Panc1 (cell line): ENCODE results near the gene UBR2. TPM values are rescaled to one million over a fixed set of nuclear protein-coding genes. Genes with fewer than 3 reads are reported as not detected.

Experiments used
- ATAC-seq: fragments of 200-7000 bp; cut with Tn5 transposase; 2 replicates; pipeline ENCODE4 v1.9.1; 2020; ENCODE audit warnings: mild to moderate bottlenecking, moderate library complexity
- BruUV-seq: library from RNA; stranded (reverse); fragments of 400-500 nt; replicated peaks from 2 replicates; lab custom pipeline; 2021; lab: Mats Ljungman, UMichigan
- CTCF ChIA-PET: fragments of 300-600 bp; sonication (Branson Sonifier 250); formaldehyde crosslinking; loops from one replicate; lab custom pipeline; 2022; ENCODE audit warnings: antibody characterized with exemption; lab: Charles Lee
- POLR2A ChIA-PET: fragments of 300-600 bp; sonication (Branson Sonifier 250); formaldehyde crosslinking; loops from one replicate; lab custom pipeline; 2022; ENCODE audit warnings: antibody characterized with exemption; lab: Charles Lee
- DNase-seq: peaks from one replicate; pipeline ENCODE4 v3.0.0-alpha.2; 2010; ENCODE audit warnings: low read depth, low spot score
- H3K27ac ChIP-seq: 2 replicates; pipeline ENCODE4 v1.5.1; 2011; ENCODE audit warnings: mild to moderate bottlenecking, low read length, inconsistent platforms
- H3K27me3 ChIP-seq: fragments of 200-500 bp; sonication (Bioruptor generic); 2 replicates; pipeline ENCODE4 v1.6.0; 2014; ENCODE audit warnings: low read length, inconsistent platforms; ENCODE audit not compliant: control insufficient read depth, insufficient read depth
- H3K36me3 ChIP-seq: fragments of 200-500 bp; sonication (Bioruptor generic); 2 replicates; pipeline ENCODE4 v1.5.1; 2014; ENCODE audit warnings: inconsistent platforms, mild to moderate bottlenecking, low read length, moderate library complexity; ENCODE audit not compliant: control insufficient read depth, insufficient read depth
- H3K4me1 ChIP-seq: 2 replicates; pipeline ENCODE4 v1.5.1; 2011; ENCODE audit warnings: inconsistent platforms, mild to moderate bottlenecking, low read length, moderate library complexity; ENCODE audit not compliant: control insufficient read depth, insufficient read depth
- H3K4me3 ChIP-seq, 2 experiments: 2 replicates each; pipeline ENCODE4 v1.5.1; 2011 to 2012; ENCODE audit warnings: low read depth in 2 of 2, low read length in 2 of 2, mild to moderate bottlenecking in 2 of 2, inconsistent platforms in 1 of 2, moderate library complexity in 1 of 2
- H3K9me3 ChIP-seq: fragments of 200-500 bp; sonication (Bioruptor generic); 2 replicates; pipeline ENCODE4 v1.5.1; 2014; ENCODE audit warnings: low read depth, mild to moderate bottlenecking, inconsistent platforms, low read length, moderate library complexity; ENCODE audit not compliant: control insufficient read depth, insufficient read depth
- POLR2AphosphoS5 ChIP-seq: IDR thresholded peaks from 2 replicates; pipeline ENCODE4 v1.6.1; 2012; ENCODE audit warnings: mild to moderate bottlenecking, low read depth, low read length, moderate library complexity
- SIN3A ChIP-seq: IDR thresholded peaks from 2 replicates; pipeline ENCODE4 v1.6.1; 2012; ENCODE audit warnings: low read depth, mild to moderate bottlenecking, low read length, moderate library complexity, borderline replicate concordance; ENCODE audit not compliant: insufficient read depth
- TCF7L2 ChIP-seq: IDR thresholded peaks from 2 replicates; pipeline ENCODE4 v1.6.1; 2011; ENCODE audit warnings: mild to moderate bottlenecking, low read depth, low read length, inconsistent platforms
- in situ Hi-C: cut with HindIII; loops from 2 replicates; pipeline ENCODE4 v1.10.0; 2016; ENCODE audit warnings: low sequenced_read_pairs, low pct_unique_long_range_greater_than_20kb
- intact Hi-C: fragments of 100-400 bp; cut with micrococcal nuclease; formaldehyde crosslinking; loops from one replicate; pipeline ENCODE4 v1.10.0; 2022; ENCODE audit not compliant: unreplicated experiment
- total RNA-seq: library from RNA; stranded (reverse); gene quantifications from one replicate; pipeline ENCODE4 v1.2.1, GENCODE V29; 2021; ENCODE audit not compliant: unreplicated experiment
- TF ChIP-seq, protein P1 (sequence below), 2 experiments: IDR thresholded peaks; 2 replicates each; pipeline ENCODE4 v1.6.1; 2011 to 2012; ENCODE audit warnings: low read depth in 2 of 2, control low read depth in 1 of 2, low read length in 1 of 2, mild to moderate bottlenecking in 1 of 2, moderate library complexity in 1 of 2; ENCODE audit not compliant: insufficient read depth in 1 of 2
- TF ChIP-seq, protein P2 (sequence below): fragments of 450-650 bp; IDR thresholded peaks from 2 replicates; pipeline ENCODE4 v1.5.1; 2017; ENCODE audit warnings: mild to moderate bottlenecking

Gene UBR2
- total RNA-seq, 1 experiment from 2014 or later: 19.1 TPM

DNA sequence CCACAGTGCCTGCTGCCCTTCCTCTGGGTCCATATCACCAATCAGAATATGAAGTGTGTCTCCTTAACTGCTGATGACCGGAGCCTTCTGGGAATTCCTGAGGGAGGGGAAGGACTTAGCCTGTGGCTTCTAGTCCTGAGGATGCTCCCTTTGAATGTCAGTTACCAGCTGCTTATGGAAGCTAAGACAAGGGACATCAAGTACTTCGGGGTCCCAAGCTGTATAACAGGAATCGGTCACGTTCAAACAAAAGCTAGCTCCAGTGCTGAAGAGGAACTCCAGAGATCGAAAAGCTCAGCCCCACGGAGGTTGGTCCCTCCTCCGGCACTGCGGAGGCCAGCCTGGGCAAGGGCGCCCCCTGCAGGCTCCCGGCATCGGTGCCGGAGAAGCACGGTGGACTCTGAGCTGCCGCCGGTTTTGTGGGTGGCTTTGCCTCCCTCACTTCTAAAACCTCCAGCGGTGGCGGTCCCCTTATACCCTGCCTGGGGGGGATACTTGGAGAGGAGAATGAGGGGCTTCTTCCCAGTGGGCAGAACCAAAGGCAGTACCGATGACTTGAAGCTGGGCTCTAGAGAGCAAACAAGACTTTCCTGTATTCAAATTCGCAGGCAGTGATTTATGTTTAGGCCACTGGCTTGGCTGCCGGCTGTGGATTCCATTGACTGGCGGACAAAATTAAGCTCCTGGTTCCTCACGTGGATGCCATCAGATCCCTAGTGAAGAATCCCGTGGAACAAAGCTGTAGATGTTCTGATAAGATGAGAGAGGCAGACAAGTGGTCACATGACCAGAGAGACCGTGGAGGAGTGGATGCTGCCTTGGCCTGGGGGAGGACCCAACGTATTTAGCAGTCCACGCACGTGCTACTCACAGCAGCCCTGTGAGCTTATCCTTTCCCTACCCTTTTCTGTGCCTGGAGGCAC lies 16.2 kb upstream of the UBR2 start:
- Histone ChIP-seq H3K36me3 (no peaks in the 10 kb centered on the region), H3K4me3 (peak overlapping the region; percentile 47 to 71), H3K9me3 (no peaks in the 10 kb centered on the region), H3K27me3 (no peaks in the 10 kb centered on the region), H3K27ac (peak overlapping the region; percentile 75), H3K4me1 (peaks cover 13% of the 10 kb centered on the region)
- DNase-seq (peak; percentile 70), ATAC-seq (peak; percentile 99)
- CTCF ChIA-PET: interaction anchor here (0.5 to 1.9 kb wide), 31 partner anchors 10 to 453 kb away, joined by 3 to 16 read pairs (median 4); partner anchors contain the start of genes TRERF1 and UBR2
- intact Hi-C loops: loop anchor here (2.0 kb wide), 1 partner anchor 93 kb away; no protein-coding TSS in a partner anchor
- BruUV-seq: no TSS peak
- in situ Hi-C loops: no loop called here
- TF ChIP-seq SIN3A (peak; percentile 51; the same call in 1 of the 2 replicates), POLR2AphosphoS5 (peak; percentile 62), TCF7L2 (0 out of 2 replicates have a peak, but pooled peaks have one; percentile 16)
- TF ChIP-seq, protein P1, sequence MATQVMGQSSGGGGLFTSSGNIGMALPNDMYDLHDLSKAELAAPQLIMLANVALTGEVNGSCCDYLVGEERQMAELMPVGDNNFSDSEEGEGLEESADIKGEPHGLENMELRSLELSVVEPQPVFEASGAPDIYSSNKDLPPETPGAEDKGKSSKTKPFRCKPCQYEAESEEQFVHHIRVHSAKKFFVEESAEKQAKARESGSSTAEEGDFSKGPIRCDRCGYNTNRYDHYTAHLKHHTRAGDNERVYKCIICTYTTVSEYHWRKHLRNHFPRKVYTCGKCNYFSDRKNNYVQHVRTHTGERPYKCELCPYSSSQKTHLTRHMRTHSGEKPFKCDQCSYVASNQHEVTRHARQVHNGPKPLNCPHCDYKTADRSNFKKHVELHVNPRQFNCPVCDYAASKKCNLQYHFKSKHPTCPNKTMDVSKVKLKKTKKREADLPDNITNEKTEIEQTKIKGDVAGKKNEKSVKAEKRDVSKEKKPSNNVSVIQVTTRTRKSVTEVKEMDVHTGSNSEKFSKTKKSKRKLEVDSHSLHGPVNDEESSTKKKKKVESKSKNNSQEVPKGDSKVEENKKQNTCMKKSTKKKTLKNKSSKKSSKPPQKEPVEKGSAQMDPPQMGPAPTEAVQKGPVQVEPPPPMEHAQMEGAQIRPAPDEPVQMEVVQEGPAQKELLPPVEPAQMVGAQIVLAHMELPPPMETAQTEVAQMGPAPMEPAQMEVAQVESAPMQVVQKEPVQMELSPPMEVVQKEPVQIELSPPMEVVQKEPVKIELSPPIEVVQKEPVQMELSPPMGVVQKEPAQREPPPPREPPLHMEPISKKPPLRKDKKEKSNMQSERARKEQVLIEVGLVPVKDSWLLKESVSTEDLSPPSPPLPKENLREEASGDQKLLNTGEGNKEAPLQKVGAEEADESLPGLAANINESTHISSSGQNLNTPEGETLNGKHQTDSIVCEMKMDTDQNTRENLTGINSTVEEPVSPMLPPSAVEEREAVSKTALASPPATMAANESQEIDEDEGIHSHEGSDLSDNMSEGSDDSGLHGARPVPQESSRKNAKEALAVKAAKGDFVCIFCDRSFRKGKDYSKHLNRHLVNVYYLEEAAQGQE (IDR thresholded peaks at IDR 0.05; ENCODE audit: insufficient read depth in 1 of 2, low read depth in 2 of 2, low read length in 1 of 2): no peak; a peak in 1 of 4 replicates
- TF ChIP-seq, protein P2, sequence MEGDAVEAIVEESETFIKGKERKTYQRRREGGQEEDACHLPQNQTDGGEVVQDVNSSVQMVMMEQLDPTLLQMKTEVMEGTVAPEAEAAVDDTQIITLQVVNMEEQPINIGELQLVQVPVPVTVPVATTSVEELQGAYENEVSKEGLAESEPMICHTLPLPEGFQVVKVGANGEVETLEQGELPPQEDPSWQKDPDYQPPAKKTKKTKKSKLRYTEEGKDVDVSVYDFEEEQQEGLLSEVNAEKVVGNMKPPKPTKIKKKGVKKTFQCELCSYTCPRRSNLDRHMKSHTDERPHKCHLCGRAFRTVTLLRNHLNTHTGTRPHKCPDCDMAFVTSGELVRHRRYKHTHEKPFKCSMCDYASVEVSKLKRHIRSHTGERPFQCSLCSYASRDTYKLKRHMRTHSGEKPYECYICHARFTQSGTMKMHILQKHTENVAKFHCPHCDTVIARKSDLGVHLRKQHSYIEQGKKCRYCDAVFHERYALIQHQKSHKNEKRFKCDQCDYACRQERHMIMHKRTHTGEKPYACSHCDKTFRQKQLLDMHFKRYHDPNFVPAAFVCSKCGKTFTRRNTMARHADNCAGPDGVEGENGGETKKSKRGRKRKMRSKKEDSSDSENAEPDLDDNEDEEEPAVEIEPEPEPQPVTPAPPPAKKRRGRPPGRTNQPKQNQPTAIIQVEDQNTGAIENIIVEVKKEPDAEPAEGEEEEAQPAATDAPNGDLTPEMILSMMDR: peak; percentile 99
- POLR2A ChIA-PET: interaction anchor here (0.5 to 0.7 kb wide), 2 partner anchors 94 to 96 kb away, joined by 3 to 4 read pairs; partner anchors contain the start of gene TRERF1

DNA sequence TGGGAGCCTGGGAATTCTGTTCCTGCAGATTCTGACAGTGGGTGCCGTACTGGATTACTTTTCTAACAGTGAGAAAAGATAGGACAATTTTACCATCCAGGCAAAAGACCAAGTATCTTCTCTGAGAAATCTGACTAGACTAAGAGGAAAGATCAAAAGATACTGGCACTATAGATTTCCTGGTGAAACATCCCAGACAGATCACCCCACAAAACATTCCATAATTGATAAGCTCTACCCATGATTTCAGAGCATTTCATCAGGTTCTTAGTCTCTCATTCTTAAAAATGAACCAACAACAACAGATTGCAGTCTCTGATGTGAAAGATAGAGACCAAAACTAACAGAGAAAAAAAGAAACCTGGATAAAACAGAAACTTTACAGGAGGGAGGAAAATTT lies 13.6 kb upstream of the UBR2 start:
- ChIA-PET POLR2A (no interaction called here), CTCF (no interaction called here)
- ATAC-seq (no peak), DNase-seq (no peak)
- TF ChIP-seq, protein P2: no peak
- TF ChIP-seq TCF7L2 (no peak), SIN3A (no peak), POLR2AphosphoS5 (no peak)
- TF ChIP-seq, protein P1 (IDR thresholded peaks at IDR 0.05; ENCODE audit: insufficient read depth in 1 of 2, low read depth in 2 of 2, low read length in 1 of 2): no peak
- H3K9me3 ChIP-seq: no peaks in the 10 kb centered on the region
- no TSS peak for BruUV-seq
- intact Hi-C loops: no loop called here
- no peaks in the 10 kb centered on the region for H3K27me3 ChIP-seq
- no peak overlapping the region for H3K4me3 ChIP-seq
- in situ Hi-C loops: no loop called here
- no peaks in the 10 kb centered on the region for H3K36me3 ChIP-seq
- peak overlapping the region; percentile 29; the same call in 1 of the 2 replicates for H3K27ac ChIP-seq
- H3K4me1 ChIP-seq: peaks cover 13% of the 10 kb centered on the region
